Colonic mucosa (tissue), 4 donors: ENCODE measurements around the gene PRICKLE2. TPM values are rescaled to one million over a fixed set of nuclear protein-coding genes. Genes with fewer than 3 reads are reported as not detected.
A peak's percentile ranks its signal among the peaks of the same experiment; 100 is the strongest.

Experiments used
- DNase-seq: peaks from one replicate; pipeline ENCODE4 v3.0.0-alpha.2; 2020
- H3K27ac ChIP-seq: fragments of 200-600 bp; one replicate; pipeline ENCODE4 v1.8.0; 2021
- H3K27me3 ChIP-seq: fragments of 200-600 bp; one replicate; pipeline ENCODE4 v1.8.0; 2021
- H3K36me3 ChIP-seq: fragments of 200-600 bp; one replicate; pipeline ENCODE4 v1.8.0; 2021
- H3K4me1 ChIP-seq: fragments of 200-600 bp; one replicate; pipeline ENCODE4 v1.8.0; 2021; ENCODE audit warnings: mild to moderate bottlenecking
- H3K4me3 ChIP-seq: fragments of 200-600 bp; one replicate; pipeline ENCODE4 v1.8.0; 2021
- H3K9ac ChIP-seq, 2 donors: one replicate each; pipeline ENCODE4 v1.7.0; 2013; ENCODE audit warnings: control low read depth in 2 of 2, low read depth in 2 of 2, low read length in 2 of 2
- H3K9me3 ChIP-seq: fragments of 200-600 bp; one replicate; pipeline ENCODE4 v1.8.0; 2021
- intact Hi-C: fragments of 100-400 bp; cut with DNase I; formaldehyde crosslinking; loops from one replicate; pipeline ENCODE4 v1.14.1; 2022
- total RNA-seq, 2 donors: library from RNA; stranded (reverse); fragmentation: NEBNext Ultra II Directional in 1 of 2; extraction: Animal tissue kit (Norgen Biotek cat#: 25700) in 1 of 2; gene quantifications; one replicate each; pipeline ENCODE4 v1.2.1, GENCODE V29; 2021
- TF ChIP-seq, protein P1 (sequence below): fragments of 200-600 bp; IDR thresholded peaks from one replicate; pipeline ENCODE4 v1.8.0; 2022; ENCODE audit warnings: antibody characterized with exemption, mild to moderate bottlenecking
- donor health status: healthy.
- donor health status: DM: no; HTN: no; CAD: no.
- donor health status: DM: no; HTN: no; CAD: no.

Gene PRICKLE2
- total RNA-seq, 2 donors from 2014 or later: 4.4 to 7.6 TPM

DNA sequence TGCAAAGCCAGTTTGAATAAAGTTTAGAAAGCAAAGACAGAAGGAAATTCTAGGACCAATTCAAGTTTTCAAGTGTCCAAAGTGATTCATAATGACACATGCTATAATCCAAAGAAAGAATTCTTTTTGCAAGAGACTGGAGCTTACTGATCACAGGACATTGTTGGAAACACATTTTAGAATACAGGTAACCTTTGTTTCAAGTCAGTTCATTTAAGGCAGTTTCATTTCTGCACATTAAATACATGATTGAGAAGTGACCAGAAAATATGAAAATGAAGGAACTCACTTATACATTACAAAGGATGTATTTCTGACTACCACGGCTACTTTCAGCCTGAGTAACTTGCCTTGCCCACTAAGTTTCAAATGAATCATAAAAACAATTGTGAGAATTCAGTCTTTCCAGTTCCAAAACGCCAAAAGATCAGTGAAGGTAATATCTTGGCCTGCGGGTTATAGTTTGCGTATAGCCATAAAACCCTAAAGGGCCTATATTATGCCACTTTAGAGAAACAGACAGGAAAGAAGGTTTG lies 48.7 kb downstream of the PRICKLE2 start:
- Histone ChIP-seq H3K9ac (no peak overlapping the region), H3K9me3 (no peaks in the 10 kb centered on the region), H3K4me1 (no peaks in the 10 kb centered on the region), H3K27me3 (no peaks in the 10 kb centered on the region), H3K27ac (no peak overlapping the region), H3K36me3 (no peaks in the 10 kb centered on the region), H3K4me3 (no peak overlapping the region)
- TF ChIP-seq, protein P1, sequence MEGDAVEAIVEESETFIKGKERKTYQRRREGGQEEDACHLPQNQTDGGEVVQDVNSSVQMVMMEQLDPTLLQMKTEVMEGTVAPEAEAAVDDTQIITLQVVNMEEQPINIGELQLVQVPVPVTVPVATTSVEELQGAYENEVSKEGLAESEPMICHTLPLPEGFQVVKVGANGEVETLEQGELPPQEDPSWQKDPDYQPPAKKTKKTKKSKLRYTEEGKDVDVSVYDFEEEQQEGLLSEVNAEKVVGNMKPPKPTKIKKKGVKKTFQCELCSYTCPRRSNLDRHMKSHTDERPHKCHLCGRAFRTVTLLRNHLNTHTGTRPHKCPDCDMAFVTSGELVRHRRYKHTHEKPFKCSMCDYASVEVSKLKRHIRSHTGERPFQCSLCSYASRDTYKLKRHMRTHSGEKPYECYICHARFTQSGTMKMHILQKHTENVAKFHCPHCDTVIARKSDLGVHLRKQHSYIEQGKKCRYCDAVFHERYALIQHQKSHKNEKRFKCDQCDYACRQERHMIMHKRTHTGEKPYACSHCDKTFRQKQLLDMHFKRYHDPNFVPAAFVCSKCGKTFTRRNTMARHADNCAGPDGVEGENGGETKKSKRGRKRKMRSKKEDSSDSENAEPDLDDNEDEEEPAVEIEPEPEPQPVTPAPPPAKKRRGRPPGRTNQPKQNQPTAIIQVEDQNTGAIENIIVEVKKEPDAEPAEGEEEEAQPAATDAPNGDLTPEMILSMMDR: no peak
- no peak for DNase-seq
- intact Hi-C loops: no loop called here

DNA sequence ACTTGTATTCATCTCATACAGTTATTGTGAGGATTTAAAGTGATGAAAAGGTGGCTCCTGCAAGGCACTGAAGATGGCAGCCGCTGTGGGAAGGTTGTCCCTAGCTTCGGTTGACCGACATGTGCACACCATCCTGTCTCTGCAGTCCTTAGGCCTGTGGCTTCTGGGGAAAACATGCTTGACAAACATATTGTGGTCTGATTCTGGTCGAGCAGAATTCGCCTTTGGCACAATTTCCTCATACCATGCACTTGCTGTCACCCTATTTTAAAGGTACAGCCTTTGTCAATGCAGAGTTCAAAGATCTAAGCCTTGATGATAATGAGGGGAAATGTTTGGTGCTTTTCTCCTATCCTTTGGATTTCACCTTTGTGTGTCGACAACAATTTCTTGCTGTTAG lies 50.9 kb downstream of the PRICKLE2 start:
- no peak overlapping the region for H3K4me3 ChIP-seq
- H3K4me1 ChIP-seq: no peaks in the 10 kb centered on the region
- no peaks in the 10 kb centered on the region for H3K9me3 ChIP-seq
- DNase-seq: no peak
- no peaks in the 10 kb centered on the region for H3K36me3 ChIP-seq
- no peak overlapping the region for H3K9ac ChIP-seq
- H3K27me3 ChIP-seq: no peaks in the 10 kb centered on the region
- intact Hi-C loops: no loop called here
- no peak overlapping the region for H3K27ac ChIP-seq
- TF ChIP-seq, protein P1: no peak

DNA sequence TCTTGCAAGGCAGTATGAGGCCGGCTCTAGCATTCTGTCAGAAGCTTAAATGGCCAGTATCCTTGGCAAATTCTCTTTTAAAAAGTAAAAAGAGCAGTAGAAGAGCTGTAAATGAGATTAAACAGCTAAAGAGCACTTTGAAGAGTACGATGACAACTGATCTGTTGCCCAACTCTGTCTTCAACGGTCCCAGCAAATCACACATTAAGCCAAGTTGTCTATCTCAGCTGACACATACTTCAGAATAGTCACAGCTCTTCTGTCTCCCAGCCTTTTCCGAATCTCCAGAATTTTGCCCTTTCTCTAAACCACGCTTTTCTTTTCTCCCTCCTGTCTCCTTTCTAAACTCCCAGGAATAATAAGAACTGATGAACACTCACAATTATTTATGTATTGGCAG lies 51.7 kb downstream of the PRICKLE2 start:
- no peaks in the 10 kb centered on the region for H3K36me3 ChIP-seq
- intact Hi-C loops: no loop called here
- no peak overlapping the region for H3K27ac ChIP-seq
- no peak overlapping the region for H3K9ac ChIP-seq
- H3K4me3 ChIP-seq: no peak overlapping the region
- TF ChIP-seq, protein P1: no peak
- no peaks in the 10 kb centered on the region for H3K9me3 ChIP-seq
- no peak for DNase-seq
- H3K27me3 ChIP-seq: no peaks in the 10 kb centered on the region
- H3K4me1 ChIP-seq: no peaks in the 10 kb centered on the region

DNA sequence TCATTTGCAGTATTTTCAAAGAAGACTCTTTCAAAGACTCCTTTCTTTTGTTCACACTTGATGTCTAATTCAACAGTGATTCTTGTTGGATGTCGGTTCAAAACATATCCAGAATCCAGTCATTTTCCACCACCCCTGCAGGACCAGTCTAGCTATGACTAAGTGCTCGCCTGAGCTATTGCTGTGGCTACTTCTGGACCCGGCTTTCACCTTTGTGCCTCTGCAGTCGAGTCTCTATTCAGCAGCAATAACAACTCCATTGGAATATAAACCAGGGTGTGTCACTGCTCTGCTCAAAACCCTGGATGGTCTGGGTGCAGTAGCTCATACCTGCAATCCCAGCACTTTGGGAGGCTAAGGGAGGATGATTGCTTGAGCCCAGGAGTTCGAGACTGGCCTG lies 55.0 kb downstream of the PRICKLE2 start:
- H3K9ac ChIP-seq: no peak overlapping the region
- H3K4me1 ChIP-seq: no peaks in the 10 kb centered on the region
- no peaks in the 10 kb centered on the region for H3K36me3 ChIP-seq
- intact Hi-C loops: no loop called here
- peak; percentile 38 for DNase-seq
- H3K4me3 ChIP-seq: no peak overlapping the region
- no peaks in the 10 kb centered on the region for H3K27me3 ChIP-seq
- TF ChIP-seq, protein P1: no peak
- no peaks in the 10 kb centered on the region for H3K9me3 ChIP-seq
- no peak overlapping the region for H3K27ac ChIP-seq

DNA sequence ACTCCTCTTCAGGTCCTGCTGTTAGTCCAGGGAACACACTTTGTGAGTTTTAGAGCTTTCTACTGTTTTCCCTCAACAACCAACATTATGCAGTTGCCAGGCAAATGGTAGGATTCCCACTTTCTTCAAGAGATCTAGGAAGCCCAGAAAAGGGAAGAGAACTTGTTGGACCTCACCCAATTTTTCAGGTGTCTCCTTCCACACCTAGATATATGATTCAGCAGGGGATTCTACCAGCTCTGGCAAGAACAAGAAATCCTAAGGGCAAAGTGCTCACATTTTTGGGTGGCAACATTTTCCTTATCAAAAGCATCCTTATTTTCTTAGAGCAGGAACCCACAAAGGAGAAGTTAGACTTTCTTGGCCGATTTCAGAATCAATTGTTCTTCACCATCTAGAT lies 57.4 kb downstream of the PRICKLE2 start:
- H3K9me3 ChIP-seq: no peaks in the 10 kb centered on the region
- no peak overlapping the region for H3K27ac ChIP-seq
- intact Hi-C loops: loop anchor here (5.0 kb wide), 1 partner anchor 136 kb away; no protein-coding TSS in a partner anchor
- H3K27me3 ChIP-seq: no peaks in the 10 kb centered on the region
- DNase-seq: no peak
- no peak overlapping the region for H3K4me3 ChIP-seq
- no peaks in the 10 kb centered on the region for H3K4me1 ChIP-seq
- TF ChIP-seq, protein P1: no peak
- no peaks in the 10 kb centered on the region for H3K36me3 ChIP-seq
- no peak overlapping the region for H3K9ac ChIP-seq
